Breast epithelium (tissue), 3 donors: ENCODE data around the gene CCNJL.

ENCODE experiments used
- CTCF ChIP-seq, 3 donors: fragments of 450-650 bp; IDR thresholded peaks; one replicate each; pipeline ENCODE4 v1.5.1; 2016 to 2017; ENCODE audit warnings: antibody characterized with exemption in 3 of 3, mild to moderate bottlenecking in 3 of 3, moderate library complexity in 3 of 3
- POLR2A ChIP-seq: fragments of 450-650 bp; IDR thresholded peaks from one replicate; pipeline ENCODE4 v1.6.1; 2016; ENCODE audit warnings: antibody characterized with exemption, mild to moderate bottlenecking, moderate library complexity

DNA sequence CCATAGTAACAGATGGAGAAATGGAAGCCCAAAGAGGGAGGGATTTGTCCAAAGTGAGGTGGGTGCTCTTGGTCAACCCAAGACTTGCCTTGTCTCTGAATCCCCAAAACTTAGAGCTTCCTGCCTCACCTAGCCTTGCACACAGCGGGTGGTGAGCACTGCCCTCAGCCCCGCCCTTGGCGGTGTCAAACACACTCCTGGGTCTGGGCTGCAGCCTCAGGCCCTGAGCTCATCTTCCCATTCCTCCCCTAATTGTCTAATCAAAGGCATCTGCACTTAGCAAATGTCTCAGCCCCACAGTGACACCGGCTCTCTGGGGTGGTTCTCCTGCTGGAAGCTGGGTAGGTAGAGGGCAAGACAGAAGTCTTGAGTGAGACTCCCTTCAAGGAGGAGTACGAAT is 62.1 kb downstream of the CCNJL start:
- no peak for TF ChIP-seq CTCF (IDR thresholded peaks at IDR 0.05)
- TF ChIP-seq POLR2A = no peak
